HG03039 (cell line): ENCODE measurements around the gene C1QTNF7.

ENCODE experiments used
- ATAC-seq: cut with Tn5 transposase; IDR thresholded peaks from one replicate; pipeline ENCODE4 v1.9.1; 2021; ENCODE audit warnings: mild to moderate bottlenecking, moderate library complexity; ENCODE audit not compliant: unreplicated experiment

The C1QTNF7 gene

GRCh38 chr4:15451866-15452765 is 24.3 kb downstream of the C1QTNF7 start:
- ATAC-seq, result no peak

- ATAC-seq, result no peak
These were observed 27.5 kb downstream of the C1QTNF7 start for GRCh38 chr4:15455290-15455689.

GRCh38 chr4:15457406-15458201 is 29.8 kb downstream of the C1QTNF7 start:
- peak; percentile 85 for ATAC-seq

GRCh38 chr4:15458616-15459015 is 30.8 kb downstream of the C1QTNF7 start:
- no peak for ATAC-seq

- ATAC-seq, result no peak
These were observed 31.9 kb downstream of the C1QTNF7 start for GRCh38 chr4:15459706-15460105.

GRCh38 chr4:15466596-15466995 is 38.8 kb downstream of the C1QTNF7 start:
- ATAC-seq, result no peak

- no peak for ATAC-seq
These were observed 41.7 kb downstream of the C1QTNF7 start, which contains the start of gene CC2D2A for GRCh38 chr4:15469402-15470127. Gene CC2D2A (plus strand): TSS chr4:15469882. CDS start chr4:15475933, 6,051 bp downstream.

- no peak for ATAC-seq
These were observed 42.3 kb downstream of the C1QTNF7 start for GRCh38 chr4:15470128-15470475.

GRCh38 chr4:15476396-15476795 is 48.6 kb downstream of the C1QTNF7 start:
- no peak for ATAC-seq

GRCh38 chr4:15478724-15479088 is 50.9 kb downstream of the C1QTNF7 start:
- no peak for ATAC-seq

GRCh38 chr4:15479089-15479912 is 51.5 kb downstream of the C1QTNF7 start:
- no peak for ATAC-seq

- no peak for ATAC-seq
These were observed 52.0 kb downstream of the C1QTNF7 start for GRCh38 chr4:15479913-15480185.

- no peak for ATAC-seq
These were observed 54.3 kb downstream of the C1QTNF7 start for GRCh38 chr4:15481961-15482745.

- no peak for ATAC-seq
These were observed 55.0 kb downstream of the C1QTNF7 start for GRCh38 chr4:15482842-15483241.

GRCh38 chr4:15488136-15488535 is 60.3 kb downstream of the C1QTNF7 start:
- no peak for ATAC-seq

- ATAC-seq, result no peak
These were observed 61.0 kb downstream of the C1QTNF7 start for GRCh38 chr4:15488658-15489470.

GRCh38 chr4:15489551-15489950 is 61.7 kb downstream of the C1QTNF7 start:
- ATAC-seq, result no peak

GRCh38 chr4:15493411-15493810 is 65.6 kb downstream of the C1QTNF7 start:
- ATAC-seq, result no peak

GRCh38 chr4:15495621-15496020 is 67.8 kb downstream of the C1QTNF7 start:
- ATAC-seq, result no peak
